Body of pancreas (tissue), 4 donors: ENCODE results near the gene ETHE1.

Source experiments
- POLR2A ChIP-seq, 3 donors: fragments of 450-650 bp; IDR thresholded peaks; one replicate each; pipeline ENCODE4 v1.6.1; 2016; ENCODE audit warnings: antibody characterized with exemption in 3 of 3, mild to moderate bottlenecking in 2 of 3
- TF ChIP-seq, protein P1 (sequence below), 7 experiments: fragments of 450-650 bp in 4 of 7; fragments of 200-600 bp in 3 of 7; sonication (generic) in 3 of 7; IDR thresholded peaks; one replicate each; pipeline ENCODE4 v1.5.1; 2016 to 2019; ENCODE audit warnings: antibody characterized with exemption in 7 of 7

DNA sequence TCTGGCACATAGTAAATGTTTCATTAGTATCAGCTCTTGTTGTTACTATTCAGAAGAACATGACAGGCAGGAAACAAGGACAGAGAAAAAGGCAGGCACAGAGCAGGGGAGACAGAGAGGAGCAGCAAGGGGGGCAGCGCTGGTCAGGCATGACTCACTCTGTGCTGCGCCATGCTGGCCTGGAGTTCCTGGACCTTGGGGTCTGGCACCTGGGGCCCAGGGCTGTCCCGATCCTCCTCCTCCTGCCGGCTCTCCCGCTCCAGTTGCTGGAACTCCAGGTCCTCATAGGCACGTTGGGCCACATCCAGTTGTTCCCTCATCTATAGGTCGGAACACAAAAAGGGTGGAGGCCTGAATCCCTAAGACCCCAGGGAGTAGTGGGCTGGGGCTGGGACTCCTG, 30.0 kb downstream of the ETHE1 start:
- TF ChIP-seq, protein P1, sequence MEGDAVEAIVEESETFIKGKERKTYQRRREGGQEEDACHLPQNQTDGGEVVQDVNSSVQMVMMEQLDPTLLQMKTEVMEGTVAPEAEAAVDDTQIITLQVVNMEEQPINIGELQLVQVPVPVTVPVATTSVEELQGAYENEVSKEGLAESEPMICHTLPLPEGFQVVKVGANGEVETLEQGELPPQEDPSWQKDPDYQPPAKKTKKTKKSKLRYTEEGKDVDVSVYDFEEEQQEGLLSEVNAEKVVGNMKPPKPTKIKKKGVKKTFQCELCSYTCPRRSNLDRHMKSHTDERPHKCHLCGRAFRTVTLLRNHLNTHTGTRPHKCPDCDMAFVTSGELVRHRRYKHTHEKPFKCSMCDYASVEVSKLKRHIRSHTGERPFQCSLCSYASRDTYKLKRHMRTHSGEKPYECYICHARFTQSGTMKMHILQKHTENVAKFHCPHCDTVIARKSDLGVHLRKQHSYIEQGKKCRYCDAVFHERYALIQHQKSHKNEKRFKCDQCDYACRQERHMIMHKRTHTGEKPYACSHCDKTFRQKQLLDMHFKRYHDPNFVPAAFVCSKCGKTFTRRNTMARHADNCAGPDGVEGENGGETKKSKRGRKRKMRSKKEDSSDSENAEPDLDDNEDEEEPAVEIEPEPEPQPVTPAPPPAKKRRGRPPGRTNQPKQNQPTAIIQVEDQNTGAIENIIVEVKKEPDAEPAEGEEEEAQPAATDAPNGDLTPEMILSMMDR (IDR thresholded peaks at IDR 0.05) = no peak
- no peak for TF ChIP-seq POLR2A (IDR thresholded peaks at IDR 0.05)
